ENCODE data around the gene NRCAM.

- TF ChIP-seq CTCF (optimal IDR thresholded peaks at IDR 0.05 in 1 of 3, IDR thresholded peaks at IDR 0.05 in 1 of 3, conservative IDR thresholded peaks at IDR 0.05 in 1 of 3; ENCODE audit: extremely low read depth in 1 of 3, insufficient read depth in 2 of 3, low read length in 3 of 3) = no peak
- TF ChIP-seq EZH2 (IDR thresholded peaks at IDR 0.05; ENCODE audit: low read length) = no peak
These were observed 6.7 kb downstream of the NRCAM start for GRCh38 chr7:108449521-108449920.

All from keratinocyte (primary cell).